Esophagus muscularis mucosa (tissue), 4 donors: ENCODE measurements around the gene IL10.

Experiments used
- EP300 ChIP-seq: sonication (generic); formaldehyde crosslinking; IDR thresholded peaks from one replicate; pipeline ENCODE4 v1.6.1; 2017; ENCODE audit warnings: antibody characterized with exemption
- POLR2A ChIP-seq: fragments of 450-650 bp; IDR thresholded peaks from one replicate; pipeline ENCODE4 v1.6.1; 2017; ENCODE audit warnings: antibody characterized with exemption, moderate library complexity, mild to moderate bottlenecking, low read depth
- POLR2AphosphoS5 ChIP-seq, 2 donors: sonication (generic); formaldehyde crosslinking; IDR thresholded peaks; one replicate each; pipeline ENCODE4 v1.6.1; 2017; ENCODE audit warnings: antibody characterized with exemption in 2 of 2
- TF ChIP-seq, protein P1 (sequence below), 3 experiments: fragments of 200-600 bp in 2 of 3; fragments of 450-650 bp in 1 of 3; sonication (generic) in 2 of 3; IDR thresholded peaks; one replicate each; pipeline ENCODE4 v1.5.1; 2017 to 2019; ENCODE audit warnings: antibody characterized with exemption in 3 of 3, mild to moderate bottlenecking in 2 of 3, moderate library complexity in 1 of 3

DNA sequence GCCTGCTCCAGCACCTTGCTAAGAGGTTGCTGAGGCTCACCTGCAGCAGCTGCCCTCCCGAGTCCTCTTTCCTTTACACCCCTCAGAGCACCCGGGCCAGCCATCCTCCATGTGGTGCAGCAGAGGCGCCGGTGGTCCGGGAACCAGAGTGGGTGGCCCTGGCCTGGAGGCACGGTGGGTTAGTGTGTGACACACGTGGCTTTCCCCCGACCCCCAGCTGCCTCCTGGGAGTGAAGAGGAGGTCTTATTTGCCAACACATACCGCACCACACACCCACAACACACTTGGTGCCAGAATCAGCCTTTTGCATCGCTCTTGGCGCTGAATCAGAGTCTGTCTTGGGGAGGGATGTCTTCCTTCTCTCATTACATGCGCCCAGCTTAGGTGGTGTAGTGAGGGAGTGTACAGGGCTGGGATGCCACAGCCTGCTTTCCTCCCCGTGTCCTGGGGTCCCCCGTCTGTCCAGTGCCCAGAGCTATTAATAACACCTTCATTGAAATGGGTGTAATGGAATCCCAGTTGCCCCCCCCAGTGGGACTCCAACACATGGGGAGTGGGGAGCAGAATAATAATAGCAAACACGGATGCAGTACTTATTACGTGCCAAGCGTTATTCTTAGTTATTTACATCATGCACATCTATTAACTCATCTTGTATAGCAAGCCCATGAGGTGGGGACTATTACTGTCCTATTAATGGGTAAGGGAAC, 49.4 kb downstream of the IL10 start:
- TF ChIP-seq, protein P1, sequence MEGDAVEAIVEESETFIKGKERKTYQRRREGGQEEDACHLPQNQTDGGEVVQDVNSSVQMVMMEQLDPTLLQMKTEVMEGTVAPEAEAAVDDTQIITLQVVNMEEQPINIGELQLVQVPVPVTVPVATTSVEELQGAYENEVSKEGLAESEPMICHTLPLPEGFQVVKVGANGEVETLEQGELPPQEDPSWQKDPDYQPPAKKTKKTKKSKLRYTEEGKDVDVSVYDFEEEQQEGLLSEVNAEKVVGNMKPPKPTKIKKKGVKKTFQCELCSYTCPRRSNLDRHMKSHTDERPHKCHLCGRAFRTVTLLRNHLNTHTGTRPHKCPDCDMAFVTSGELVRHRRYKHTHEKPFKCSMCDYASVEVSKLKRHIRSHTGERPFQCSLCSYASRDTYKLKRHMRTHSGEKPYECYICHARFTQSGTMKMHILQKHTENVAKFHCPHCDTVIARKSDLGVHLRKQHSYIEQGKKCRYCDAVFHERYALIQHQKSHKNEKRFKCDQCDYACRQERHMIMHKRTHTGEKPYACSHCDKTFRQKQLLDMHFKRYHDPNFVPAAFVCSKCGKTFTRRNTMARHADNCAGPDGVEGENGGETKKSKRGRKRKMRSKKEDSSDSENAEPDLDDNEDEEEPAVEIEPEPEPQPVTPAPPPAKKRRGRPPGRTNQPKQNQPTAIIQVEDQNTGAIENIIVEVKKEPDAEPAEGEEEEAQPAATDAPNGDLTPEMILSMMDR (IDR thresholded peaks at IDR 0.05): no peak
- no peak for TF ChIP-seq POLR2AphosphoS5 (IDR thresholded peaks at IDR 0.05)
- TF ChIP-seq EP300: no peak
- TF ChIP-seq POLR2A: no peak
